Measurements from ENCODE around the gene ALDH16A1. TPM values are rescaled to one million over a fixed set of nuclear protein-coding genes. Genes with fewer than 3 reads are reported as not detected.
A peak's percentile ranks its signal among the peaks of the same experiment; 100 is the strongest.

Gene ALDH16A1
- total and polyA plus RNA-seq, 2 donors (not counting 1 experiment from before 2014, with no cell fraction given), result 2.4 to 24.9 TPM

GRCh38 chr19:49502866-49503581 lies 50.0 kb downstream of the ALDH16A1 start:
- Histone ChIP-seq H3K9me3 (ENCODE audit: control insufficient read depth, insufficient read depth, low read depth, low read length) (no peaks in the 10 kb centered on the region), H4K20me1 (ENCODE audit: control insufficient read depth, extremely low read depth, insufficient read depth, low read length) (no peaks in the 10 kb centered on the region), H3K79me2 (ENCODE audit: control insufficient read depth, insufficient read depth, low read length) (peaks cover 11% of the 10 kb centered on the region), H3K27me3 (ENCODE audit: control insufficient read depth, insufficient read depth, low read length) (no peaks in the 10 kb centered on the region), H2AFZ (ENCODE audit: low read length) (no peak overlapping the region), H3K4me1 (ENCODE audit: control insufficient read depth, extremely low read depth, insufficient read depth, low read length) (peaks cover under 1% of the 10 kb centered on the region), H3K27ac (ENCODE audit: insufficient read depth, low read length) (no peak overlapping the region), H3K4me2 (ENCODE audit: extremely low read depth, insufficient read depth, low read length) (peak overlapping the region; percentile 67), H3K36me3 (ENCODE audit: control insufficient read depth, insufficient read depth, low read length) (peaks cover 17% of the 10 kb centered on the region), H3K4me3 (replicated peaks in 1 of 4; ENCODE audit: control extremely low read depth in 1 of 4, insufficient read depth in 1 of 4, low read depth in 3 of 4, low read length in 4 of 4) (no peak overlapping the region), H3K9ac (ENCODE audit: insufficient read depth, low read length) (no peak overlapping the region)
- DNase-seq (ENCODE audit: low read depth in 2 of 2), result peak; percentile 63 to 91
- TF ChIP-seq EZH2 (IDR thresholded peaks at IDR 0.05; ENCODE audit: low read length, missing control alignments) (no peak), CTCF (conservative IDR thresholded peaks at IDR 0.05 in 1 of 2, IDR thresholded peaks at IDR 0.05 in 1 of 2; ENCODE audit: low read depth in 1 of 2, low read length in 2 of 2) (peak; percentile 58 to 70)

- H3K36me3 ChIP-seq (ENCODE audit: control insufficient read depth, insufficient read depth, low read length), result peaks cover 13% of the 10 kb centered on the region
- H4K20me1 ChIP-seq (ENCODE audit: control insufficient read depth, extremely low read depth, insufficient read depth, low read length), result no peaks in the 10 kb centered on the region
- H2AFZ ChIP-seq (ENCODE audit: low read length), result no peak overlapping the region
- H3K79me2 ChIP-seq (ENCODE audit: control insufficient read depth, insufficient read depth, low read length), result peaks cover 5% of the 10 kb centered on the region
- H3K4me1 ChIP-seq (ENCODE audit: control insufficient read depth, extremely low read depth, insufficient read depth, low read length), result no peaks in the 10 kb centered on the region
- H3K9ac ChIP-seq (ENCODE audit: insufficient read depth, low read length), result no peak overlapping the region
- DNase-seq (ENCODE audit: low read depth in 2 of 2), result no peak
- no peak overlapping the region for H3K27ac ChIP-seq (ENCODE audit: insufficient read depth, low read length)
- no peaks in the 10 kb centered on the region for H3K27me3 ChIP-seq (ENCODE audit: control insufficient read depth, insufficient read depth, low read length)
- H3K9me3 ChIP-seq (ENCODE audit: control insufficient read depth, insufficient read depth, low read depth, low read length), result no peaks in the 10 kb centered on the region
- TF ChIP-seq EZH2 (IDR thresholded peaks at IDR 0.05; ENCODE audit: low read length, missing control alignments) (no peak), CTCF (conservative IDR thresholded peaks at IDR 0.05 in 1 of 2, IDR thresholded peaks at IDR 0.05 in 1 of 2; ENCODE audit: low read depth in 1 of 2, low read length in 2 of 2) (no peak)
- H3K4me3 ChIP-seq (replicated peaks in 1 of 4; ENCODE audit: control extremely low read depth in 1 of 4, insufficient read depth in 1 of 4, low read depth in 3 of 4, low read length in 4 of 4), result no peak overlapping the region
- no peak overlapping the region for H3K4me2 ChIP-seq (ENCODE audit: extremely low read depth, insufficient read depth, low read length)
Measured at GRCh38 chr19:49503582-49503962, 50.5 kb downstream of the ALDH16A1 start.

GRCh38 chr19:49506575-49507105 lies 53.6 kb downstream of the ALDH16A1 start:
- H3K36me3 ChIP-seq (ENCODE audit: control insufficient read depth, insufficient read depth, low read length), result no peaks in the 10 kb centered on the region
- no peak overlapping the region for H3K4me3 ChIP-seq (replicated peaks in 1 of 4; ENCODE audit: control extremely low read depth in 1 of 4, insufficient read depth in 1 of 4, low read depth in 3 of 4, low read length in 4 of 4)
- H4K20me1 ChIP-seq (ENCODE audit: control insufficient read depth, extremely low read depth, insufficient read depth, low read length), result no peaks in the 10 kb centered on the region
- no peaks in the 10 kb centered on the region for H3K79me2 ChIP-seq (ENCODE audit: control insufficient read depth, insufficient read depth, low read length)
- H3K4me2 ChIP-seq (ENCODE audit: extremely low read depth, insufficient read depth, low read length), result no peak overlapping the region
- no peak overlapping the region for H2AFZ ChIP-seq (ENCODE audit: low read length)
- H3K9me3 ChIP-seq (ENCODE audit: control insufficient read depth, insufficient read depth, low read depth, low read length), result no peaks in the 10 kb centered on the region
- H3K27me3 ChIP-seq (ENCODE audit: control insufficient read depth, insufficient read depth, low read length), result no peaks in the 10 kb centered on the region
- no peak overlapping the region for H3K27ac ChIP-seq (ENCODE audit: insufficient read depth, low read length)
- H3K4me1 ChIP-seq (ENCODE audit: control insufficient read depth, extremely low read depth, insufficient read depth, low read length), result no peaks in the 10 kb centered on the region
- no peak for DNase-seq (ENCODE audit: low read depth in 2 of 2)
- H3K9ac ChIP-seq (ENCODE audit: insufficient read depth, low read length), result no peak overlapping the region
- TF ChIP-seq CTCF (conservative IDR thresholded peaks at IDR 0.05 in 1 of 2, IDR thresholded peaks at IDR 0.05 in 1 of 2; ENCODE audit: low read depth in 1 of 2, low read length in 2 of 2) (peak; percentile 68 to 75), EZH2 (IDR thresholded peaks at IDR 0.05; ENCODE audit: low read length, missing control alignments) (no peak)
